Inflammatory macrophage (primary cell): ENCODE data around the gene MAP4K4.

Experiments used
- DNase-seq, 2 donors: peaks; one replicate each; pipeline ENCODE4 v3.0.0-alpha.2; 2020 to 2022

MAP4K4 gene

DNA sequence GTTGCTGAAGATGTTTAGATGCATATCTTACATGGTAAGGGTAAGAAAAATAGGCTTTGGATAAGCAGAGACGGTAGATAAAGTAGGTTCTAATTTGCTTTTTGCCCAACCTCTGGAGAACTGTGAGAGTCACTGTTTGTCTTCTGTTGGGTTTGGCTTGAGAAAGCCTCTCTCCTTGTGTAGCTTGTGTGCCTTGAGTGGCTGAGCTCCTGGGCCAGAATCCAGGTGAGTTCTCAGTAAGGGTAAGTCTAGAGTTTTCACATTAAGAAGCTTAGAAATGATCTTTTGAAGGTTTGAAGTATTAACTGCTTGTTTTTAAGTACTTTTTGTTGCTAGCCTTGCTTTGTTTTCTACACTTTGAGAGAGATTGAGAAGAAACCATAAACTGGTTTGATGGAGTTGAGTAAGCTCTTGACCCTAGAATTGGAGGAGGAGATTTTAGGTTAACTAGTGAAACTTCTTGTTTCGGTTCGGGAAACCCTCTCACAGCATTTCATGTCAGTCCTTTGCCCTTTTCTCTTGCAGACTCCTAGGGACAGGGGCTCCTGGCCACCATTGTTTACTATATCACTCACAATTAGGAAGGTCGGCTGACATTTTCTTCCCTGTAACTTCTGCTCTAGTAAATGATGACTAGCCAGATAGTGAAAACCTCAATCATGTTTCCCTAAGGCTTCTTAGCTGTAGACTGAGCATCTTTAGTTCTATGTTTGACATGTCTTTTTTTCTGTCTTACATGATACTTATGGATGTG is 26.0 kb downstream of the MAP4K4 start:
- DNase-seq = no peak

DNA sequence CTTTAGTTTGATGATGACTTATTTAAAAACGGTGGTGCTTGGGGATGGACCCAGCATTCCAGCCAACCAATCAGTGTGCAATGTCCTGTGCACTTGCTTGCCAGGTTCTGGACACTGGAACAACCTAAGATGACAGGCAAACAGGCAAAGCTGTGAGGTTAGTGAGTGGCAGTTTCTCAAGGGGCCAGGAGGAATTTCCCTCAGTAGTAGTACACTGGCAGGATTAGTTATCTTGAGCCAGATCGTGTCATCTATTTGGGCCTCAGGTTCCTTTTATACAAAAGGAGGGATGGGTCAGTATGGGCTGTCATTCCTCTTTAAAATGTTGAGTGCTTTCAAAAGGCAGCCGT is 26.6 kb downstream of the MAP4K4 start:
- no peak for DNase-seq

DNA sequence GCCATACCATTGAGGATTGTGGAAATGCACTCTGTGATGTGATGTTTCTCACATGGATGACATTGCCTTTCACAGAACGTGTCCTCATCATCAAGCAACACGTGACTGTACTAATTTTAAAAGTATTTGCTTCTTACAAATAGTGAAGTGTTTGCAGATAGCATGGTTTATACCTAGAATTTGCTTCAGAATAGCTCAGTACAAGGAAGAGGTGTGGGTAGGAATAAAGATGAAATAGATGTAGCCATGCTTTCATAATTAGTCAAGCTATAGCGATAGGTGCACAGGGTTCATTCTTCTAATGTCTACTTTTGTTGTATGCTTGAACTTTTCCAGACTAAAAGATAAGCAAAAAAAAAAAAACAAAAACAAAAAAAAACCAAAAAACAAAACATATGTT is 27.5 kb downstream of the MAP4K4 start:
- DNase-seq = no peak

DNA sequence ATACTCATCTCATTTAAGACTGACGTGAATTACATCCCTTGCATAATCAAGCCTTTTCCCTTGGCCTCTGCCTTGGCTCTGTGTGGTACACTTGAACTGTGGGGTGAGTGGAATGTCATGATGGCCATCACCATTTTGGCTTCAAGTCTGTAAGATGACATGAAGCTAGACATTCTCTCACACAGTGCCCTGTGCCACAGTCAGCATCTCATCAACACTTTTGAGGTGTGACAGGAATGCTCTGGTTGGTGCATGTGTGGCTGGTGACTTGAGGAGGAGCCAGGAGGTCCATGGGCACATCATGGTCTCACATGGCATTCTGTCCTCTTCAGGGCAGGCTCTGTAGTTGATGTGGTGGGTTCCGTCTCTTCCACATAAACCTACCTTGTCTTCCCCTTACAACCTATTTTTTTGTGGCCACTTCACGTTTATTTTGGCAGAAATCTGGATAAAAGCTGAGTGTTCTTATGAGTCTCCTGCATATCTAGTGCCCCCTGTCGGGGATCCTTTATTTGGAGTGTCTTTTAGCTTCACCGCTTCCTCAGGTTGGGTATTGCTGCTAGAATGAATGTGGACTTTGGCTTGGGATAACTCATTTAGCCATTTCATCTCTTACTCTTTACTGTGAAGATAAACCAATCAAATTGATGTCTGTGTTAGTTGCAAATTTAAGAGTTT is 28.1 kb downstream of the MAP4K4 start:
- DNase-seq = no peak

DNA sequence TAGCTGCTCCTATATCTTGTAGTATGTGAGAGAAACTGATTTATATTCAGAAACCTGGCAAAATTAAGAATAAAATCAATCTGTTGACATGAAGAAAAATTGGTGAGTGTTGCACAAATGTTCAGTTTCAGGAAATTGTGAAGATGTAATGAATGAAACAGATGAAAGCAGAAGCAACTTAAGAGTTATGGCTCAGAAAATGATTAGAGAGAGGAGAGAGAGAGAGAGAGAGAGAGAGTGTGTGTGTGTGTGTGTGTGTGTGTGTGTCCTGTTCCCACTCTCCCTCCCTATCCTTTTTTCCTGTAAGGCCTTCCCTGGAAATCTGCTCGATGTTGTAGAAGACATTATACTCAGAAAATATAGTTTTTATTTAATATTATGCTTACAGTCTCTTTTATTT is 31.4 kb downstream of the MAP4K4 start:
- no peak for DNase-seq

DNA sequence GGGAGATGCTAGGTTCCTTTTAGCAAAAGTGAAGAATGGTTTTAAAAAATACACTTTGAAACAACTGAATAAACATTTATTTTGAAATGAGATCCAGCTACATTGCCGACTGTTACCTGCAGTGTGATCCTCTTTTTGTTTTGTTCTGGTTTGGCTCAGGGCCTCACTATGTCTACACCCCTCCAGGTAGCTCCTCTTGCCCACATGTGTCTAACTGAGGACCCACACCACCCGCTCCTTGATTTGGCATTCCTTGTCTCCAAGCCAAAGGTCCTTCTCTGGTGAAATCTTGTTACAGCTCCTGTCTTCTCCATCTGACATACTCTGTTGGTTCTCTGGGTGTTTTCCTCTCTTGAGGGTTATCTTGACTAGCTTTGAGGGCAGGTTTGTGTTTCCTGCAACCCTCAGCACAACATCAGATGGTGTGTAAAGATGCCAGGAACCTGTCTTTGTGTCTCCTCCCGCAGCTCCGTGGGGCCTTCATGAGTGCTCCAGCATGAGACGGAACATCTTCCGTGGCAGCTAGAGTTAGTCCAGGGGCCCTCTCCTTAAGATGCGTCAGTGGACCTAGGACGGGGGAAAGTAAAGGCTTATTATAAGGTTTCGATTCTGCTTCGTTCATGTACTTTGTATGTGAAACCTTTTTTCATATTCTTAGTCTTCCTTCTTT is 32.1 kb downstream of the MAP4K4 start:
- no peak for DNase-seq

DNA sequence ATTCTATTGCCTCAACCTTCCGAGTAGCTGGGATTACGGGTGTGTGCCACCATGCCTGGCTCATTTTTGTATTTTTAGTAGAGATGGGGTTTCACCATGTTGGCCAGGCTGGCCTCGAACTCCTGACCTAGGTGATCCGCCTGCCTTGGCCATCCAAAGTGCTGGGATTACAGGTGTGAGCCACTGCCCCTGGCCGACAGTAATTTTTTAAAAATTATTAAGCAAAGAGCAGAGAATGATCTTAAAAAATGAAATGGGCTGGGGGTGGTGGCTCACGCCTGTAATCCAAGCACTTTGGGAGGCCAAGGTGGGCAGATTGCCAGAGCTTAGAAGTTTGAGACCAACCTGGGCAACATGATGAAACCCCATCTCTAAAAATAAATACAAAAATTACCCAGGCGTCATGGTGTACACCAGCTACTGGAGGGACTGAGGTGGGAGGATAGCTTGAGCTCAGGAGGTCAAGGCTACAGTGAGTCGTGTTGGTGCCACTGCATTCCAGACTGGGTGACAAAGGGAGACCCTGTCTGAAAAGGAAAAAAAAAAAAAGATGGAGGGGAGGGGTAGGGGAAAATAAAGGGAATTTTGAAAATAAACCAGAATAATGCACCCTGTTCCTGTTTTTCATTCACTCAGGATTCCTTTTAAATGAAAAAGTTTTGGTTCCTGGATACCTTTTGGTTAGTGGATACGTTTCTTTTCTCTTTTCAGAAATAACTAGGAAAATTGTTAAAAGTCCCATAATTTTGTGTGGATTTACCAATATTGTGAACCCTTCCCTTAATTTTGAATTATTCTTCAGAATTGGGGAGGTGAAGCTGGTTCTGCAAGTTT is 33.9 kb downstream of the MAP4K4 start:
- no peak for DNase-seq

DNA sequence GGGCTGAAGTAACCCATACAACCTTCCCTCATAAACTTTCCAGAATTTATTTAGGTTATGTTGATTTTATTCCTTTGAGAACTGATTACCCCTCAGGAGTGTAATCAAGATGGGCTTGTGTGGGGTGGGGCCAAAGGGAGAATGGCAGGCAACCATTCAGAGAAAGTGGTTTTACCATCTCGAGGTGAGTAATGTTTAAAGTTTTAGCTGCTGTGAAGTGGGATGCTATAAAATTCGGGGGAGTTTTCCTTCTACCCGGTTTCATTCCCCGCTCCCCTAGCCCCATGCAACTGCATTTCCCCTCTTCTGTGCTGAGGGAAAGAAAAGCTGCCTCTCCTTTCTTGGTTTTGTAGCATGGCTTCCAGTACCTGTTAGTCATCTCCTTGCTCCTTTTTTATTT is 34.7 kb downstream of the MAP4K4 start:
- no peak for DNase-seq

DNA sequence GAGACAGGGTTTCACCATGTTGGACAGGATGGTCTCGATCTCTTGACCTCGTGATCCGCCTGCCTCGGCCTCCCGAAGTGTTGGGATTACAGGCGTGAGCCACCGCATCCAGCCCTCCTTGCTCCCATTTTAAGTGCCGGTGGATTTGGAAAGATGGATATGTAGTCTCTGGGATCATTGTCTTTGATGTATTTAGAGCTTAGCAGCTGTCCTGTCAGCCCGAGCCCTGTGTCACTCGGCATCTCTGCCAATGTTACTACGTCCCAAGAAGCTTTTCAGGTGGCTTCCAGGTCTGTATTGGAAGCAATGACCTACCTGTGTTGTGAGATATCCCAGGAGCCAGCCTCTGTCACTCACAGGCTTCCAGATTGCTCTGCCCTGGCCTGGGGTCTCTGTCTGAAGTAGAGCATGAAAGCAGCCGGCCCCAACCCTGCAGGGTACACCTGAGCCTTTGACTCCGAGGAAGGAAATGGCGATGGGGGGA is 35.3 kb downstream of the MAP4K4 start:
- no peak for DNase-seq

DNA sequence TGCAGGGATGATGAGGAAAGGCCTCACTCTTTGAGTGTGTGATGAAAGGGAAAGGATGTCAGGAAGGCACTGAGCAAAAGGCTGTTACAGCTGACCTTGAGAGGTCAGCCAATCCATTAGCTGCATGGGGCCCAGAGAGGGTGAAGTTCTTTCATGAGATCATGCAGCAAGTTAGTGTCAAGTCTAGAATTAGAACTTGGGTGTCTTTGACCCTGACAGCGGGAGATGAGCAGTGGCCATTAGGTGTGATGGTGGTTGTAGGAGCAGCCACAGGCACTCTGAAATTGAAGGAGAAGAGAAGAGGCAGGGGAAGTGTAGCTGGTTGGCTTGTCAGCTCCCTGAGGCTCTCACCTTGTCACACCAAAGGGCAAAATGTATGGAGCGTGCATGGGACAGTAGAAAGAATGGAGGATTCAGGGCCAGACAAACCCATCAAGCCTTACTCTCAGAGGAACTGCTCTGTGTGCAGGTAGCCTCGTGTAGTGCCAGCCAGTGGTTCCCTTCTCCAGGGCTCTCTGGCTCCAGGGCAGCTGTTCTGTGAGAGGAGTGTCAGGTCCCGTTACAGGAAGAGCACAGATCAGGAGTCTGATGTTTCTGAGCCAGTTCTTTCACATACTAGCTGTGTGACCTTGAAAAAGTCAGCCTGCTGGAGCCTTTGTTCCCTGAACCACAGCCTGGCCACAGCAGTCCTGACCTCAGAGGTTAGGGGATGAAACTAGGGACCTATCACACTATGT is 35.9 kb downstream of the MAP4K4 start:
- no peak for DNase-seq

DNA sequence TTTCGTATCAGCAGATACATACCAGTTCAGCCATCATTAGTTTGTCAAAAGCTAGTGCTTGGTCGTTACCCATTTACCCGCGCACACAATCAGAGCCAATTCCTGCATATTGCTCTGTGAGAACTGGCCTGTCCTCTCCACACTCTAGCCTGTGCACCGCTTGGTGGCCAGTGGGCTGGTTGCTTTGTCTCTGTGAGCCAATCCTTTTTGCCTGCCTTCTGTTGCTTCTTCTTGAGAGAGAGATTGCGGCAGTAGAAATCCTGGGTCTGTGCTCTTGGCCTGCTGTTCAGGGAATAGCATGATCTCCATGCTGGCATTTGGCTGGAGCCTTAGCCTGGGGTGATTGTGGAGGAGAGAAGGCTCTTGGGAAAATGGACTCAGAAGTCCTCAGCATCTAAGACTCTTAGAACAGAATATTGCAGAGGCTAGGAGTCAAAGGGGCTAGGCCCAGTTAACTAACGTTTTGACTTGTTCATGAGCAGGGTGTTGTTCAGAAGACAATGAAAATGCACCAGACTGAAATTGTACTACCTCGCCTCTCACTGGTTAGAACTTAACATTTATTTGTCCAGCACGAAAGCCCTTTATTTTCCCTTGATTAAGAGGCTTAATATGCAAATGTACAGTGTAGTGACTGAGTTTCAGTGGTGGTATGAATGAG is 37.1 kb downstream of the MAP4K4 start:
- DNase-seq = no peak

DNA sequence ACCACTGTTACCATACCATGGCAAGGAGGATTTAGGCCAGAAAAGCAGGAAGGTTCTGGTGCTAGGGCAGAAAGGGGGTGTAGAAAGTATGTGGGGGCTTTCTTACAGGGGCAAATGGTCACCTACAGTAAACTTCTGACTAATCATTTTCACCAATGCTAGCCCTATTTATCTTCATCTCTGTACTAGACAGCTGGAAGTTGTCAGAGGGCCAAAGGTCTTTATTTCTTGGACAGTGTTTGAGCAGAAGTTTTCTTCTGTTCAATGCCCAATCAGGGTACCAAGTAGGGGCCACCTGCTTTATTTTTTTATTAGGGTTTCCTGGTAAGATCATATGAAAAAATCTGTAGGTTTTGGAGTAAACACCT is 37.6 kb downstream of the MAP4K4 start:
- DNase-seq = no peak

DNA sequence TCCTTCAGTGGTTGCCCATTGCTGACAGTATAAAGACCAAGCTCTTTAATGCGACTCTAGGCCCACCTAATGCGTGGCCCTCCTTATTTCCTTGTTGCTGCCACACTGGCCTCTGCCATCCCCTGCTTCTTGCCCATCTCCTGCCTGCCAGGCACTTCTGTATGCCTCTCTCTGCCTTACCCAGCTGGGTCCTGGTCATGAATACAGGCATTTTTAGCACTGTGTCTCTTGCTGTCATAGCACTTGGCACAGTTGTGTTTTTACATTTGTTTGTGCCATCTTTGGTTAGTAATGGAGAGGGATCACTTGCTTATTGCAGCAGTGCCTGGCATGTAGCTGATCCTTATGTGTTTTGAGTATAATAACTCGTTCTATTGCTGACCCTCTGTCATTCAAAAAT is 38.7 kb downstream of the MAP4K4 start:
- DNase-seq = no peak

DNA sequence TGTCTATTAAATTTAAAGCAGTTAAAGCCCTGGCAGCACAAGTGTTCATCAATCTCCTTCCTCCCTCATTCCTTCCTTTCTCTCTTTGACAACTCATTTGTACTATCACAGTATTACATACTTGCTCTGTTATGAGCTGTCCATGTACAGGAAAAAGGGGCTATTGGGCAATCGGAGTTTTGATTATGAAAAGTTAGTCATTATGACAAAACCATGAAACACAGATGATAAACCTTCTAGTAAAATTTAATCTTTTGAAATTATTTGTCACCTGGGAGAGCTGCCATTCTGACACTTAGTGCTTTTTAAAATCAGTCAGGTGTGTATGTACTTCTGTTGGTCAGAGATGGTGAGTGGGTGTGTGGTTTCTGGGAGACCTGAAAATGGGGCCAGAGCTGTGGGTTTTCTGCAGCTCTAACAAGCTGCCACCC is 39.4 kb downstream of the MAP4K4 start:
- peak; percentile 63 to 85 for DNase-seq

DNA sequence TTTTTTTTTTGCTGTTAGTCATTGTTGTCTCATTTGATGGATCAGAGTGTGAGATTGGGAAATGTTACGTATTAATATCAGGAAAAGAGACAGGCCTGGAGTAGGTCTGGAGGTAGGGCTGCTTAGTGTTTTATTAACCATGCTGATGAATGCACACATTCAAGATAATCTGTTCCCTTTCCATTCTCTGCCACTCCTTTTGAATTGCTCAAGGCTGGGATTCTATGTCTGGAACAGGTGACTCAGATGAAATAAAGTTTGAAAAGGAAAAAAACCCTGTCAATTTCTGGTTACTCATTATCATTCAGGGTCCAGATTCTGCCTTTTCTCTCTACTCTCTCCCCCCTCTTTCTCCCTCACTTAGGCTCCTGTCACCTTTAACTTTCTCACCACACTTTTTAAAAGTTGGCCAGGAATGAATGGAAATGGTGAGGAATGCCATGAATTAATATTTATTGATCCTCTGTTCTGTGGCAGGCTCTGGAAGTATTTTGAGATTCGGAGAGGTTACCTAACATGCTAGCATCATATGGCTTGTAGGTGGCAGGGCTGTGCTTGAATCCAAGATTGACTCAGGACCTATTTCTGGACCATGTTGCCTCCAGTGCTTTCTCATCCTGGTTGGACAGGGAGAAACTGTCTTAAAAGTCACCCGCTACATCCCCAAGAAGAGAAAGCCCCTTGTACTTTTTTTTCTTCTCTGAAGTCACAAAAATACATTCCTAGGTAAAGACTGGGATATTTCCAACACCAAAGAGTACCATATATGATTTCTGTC is 40.2 kb downstream of the MAP4K4 start:
- no peak for DNase-seq

DNA sequence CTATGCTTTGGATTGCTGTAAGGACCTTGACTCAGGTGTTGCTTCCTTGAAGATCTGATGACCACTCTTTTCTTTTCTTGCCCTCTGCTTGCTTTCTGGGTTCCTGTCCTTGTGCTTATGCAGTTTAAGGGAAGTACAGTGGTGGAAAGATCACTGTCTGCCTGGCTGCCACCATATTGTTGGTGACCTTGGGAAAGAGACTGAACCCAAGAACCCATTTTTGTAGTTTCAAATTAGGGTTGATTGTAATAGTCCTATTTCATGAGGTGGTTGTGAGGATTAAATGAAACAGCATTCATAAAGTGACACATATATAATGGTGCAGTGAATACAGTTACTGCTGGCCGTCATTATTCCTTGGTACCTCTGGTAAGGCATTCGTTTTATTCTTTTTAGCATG is 41.1 kb downstream of the MAP4K4 start:
- DNase-seq = no peak

DNA sequence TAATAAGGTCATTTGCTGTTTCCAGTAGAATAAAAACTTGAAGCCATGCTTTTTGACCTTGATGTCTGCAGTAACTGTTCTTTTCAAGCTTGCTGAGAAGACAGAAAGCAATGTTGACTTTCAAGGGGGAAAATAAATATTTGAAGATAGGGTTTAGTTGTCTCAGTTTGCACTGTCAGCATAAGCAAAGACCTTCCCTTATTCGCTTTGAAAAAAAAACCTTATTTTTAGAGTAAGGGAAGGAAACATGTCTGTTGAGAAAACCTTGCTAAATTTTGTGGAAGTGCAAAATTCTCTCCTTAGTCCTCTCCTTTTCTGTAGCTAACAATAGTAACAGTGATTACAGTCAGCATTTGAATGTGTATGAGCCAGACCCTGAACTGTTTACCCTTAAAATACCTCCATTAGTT is 43.1 kb downstream of the MAP4K4 start:
- DNase-seq = peak; percentile 12 to 48

DNA sequence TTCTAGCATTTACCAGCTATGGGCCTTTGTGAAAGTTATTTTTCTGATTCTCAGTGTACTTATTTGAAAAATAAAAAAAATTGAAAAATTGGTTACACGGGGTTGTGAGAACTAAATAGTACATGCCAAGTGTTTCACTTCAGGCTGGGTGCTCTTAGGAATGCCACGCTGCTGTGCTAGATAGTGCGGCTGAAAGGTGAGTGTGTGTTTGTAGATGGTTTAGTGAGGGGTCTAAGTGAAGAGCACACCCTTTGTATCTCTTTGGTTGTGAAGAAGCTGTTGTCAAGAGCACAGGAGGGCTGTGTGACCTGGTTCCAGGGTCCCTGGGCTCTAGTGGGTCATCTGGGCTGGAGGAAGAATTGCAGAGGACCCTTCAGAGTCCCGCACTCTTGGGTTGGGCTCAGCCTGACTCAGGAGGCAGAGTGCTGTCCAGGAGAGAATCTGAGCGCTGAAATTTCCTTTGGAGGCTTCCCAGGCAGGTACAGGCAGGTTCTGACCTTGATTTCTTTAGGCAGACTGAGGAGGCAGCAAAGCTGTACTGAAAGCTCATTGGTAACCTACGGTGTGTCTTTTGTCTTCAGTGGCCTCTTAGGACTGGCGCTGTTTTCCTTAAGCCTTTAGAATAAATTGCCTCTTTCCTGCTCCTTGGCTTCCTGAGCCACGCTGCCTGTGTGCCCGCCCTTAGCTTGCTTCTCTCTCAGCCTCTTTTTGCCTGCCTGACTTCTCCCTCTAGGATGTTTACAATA is 44.4 kb downstream of the MAP4K4 start:
- DNase-seq = no peak

DNA sequence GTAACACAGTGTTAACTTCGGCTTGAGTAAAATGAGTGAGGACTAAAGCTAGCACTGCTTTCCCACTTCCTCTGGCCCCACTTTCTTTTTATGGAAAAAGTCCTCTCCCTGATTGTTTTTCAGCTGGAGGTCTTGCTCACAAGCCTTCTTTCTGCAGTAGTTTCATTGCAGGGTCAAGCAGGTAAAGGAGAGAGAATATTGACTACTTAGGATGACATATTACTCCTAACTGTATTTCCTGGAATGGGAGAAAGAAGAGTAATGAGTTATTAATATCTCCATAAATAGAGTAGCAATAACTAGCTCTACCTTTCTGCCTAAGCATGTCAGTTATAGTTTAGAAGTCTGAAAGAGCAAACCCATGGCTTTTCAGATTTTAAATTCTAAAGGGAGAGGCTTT is 45.0 kb downstream of the MAP4K4 start:
- DNase-seq = no peak

DNA sequence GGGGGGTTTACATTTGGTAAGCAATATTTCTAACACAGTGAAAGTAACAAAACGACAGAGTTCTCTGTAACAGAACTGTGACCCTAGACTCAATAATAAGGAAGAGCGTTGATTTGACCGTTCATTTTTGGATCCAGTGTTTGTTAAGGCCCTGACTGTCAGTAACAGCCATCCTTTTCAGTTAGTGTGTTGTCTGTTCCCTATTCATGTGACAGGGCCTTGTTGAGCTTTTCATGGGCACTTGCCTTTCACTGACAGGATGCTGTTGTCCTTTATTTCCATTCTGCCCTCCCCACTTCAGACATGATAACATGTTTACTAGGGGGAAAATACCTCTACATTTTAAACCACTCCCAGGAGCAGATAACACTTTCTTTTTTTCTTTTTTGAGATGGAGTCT is 45.8 kb downstream of the MAP4K4 start:
- no peak for DNase-seq
